Upper lobe of left lung (tissue), 6 donors: ENCODE data around the gene TTLL5. TPM values are rescaled to one million over a fixed set of nuclear protein-coding genes. Genes with fewer than 3 reads are reported as not detected.

Source experiments
- ATAC-seq, 2 donors: fragments of 200-7000 bp; cut with Tn5 transposase; one replicate each; pipeline ENCODE4 v1.9.1; 2022; ENCODE audit warnings: mild to moderate bottlenecking in 2 of 2, moderate library complexity in 2 of 2; ENCODE audit not compliant: low FRiP score in 2 of 2
- DNase-seq, 2 donors: peaks; one replicate each; pipeline ENCODE4 v3.0.0-alpha.2; 2019 to 2020
- H3K27ac ChIP-seq, 4 donors: fragments of 200-600 bp; sonication (generic); one replicate each; pipeline ENCODE4 v1.5.1; 2016 to 2019
- H3K27me3 ChIP-seq, 4 donors: fragments of 200-600 bp; sonication (generic); one replicate each; pipeline ENCODE4 v1.5.1; 2017 to 2019
- H3K36me3 ChIP-seq, 4 donors: fragments of 200-600 bp; sonication (generic); one replicate each; pipeline ENCODE4 v1.5.1; 2016 to 2019
- H3K4me1 ChIP-seq, 4 donors: fragments of 200-600 bp; sonication (generic); one replicate each; pipeline ENCODE4 v1.5.1; 2018 to 2019
- H3K4me3 ChIP-seq, 4 donors: fragments of 200-600 bp; sonication (generic); one replicate each; pipeline ENCODE4 v1.5.1; 2017 to 2019; ENCODE audit warnings: mild to moderate bottlenecking in 2 of 4, moderate library complexity in 1 of 4
- H3K9me3 ChIP-seq, 4 donors: fragments of 200-600 bp; sonication (generic); one replicate each; pipeline ENCODE4 v1.5.1; 2018 to 2019
- EP300 ChIP-seq, 4 donors: sonication (generic); formaldehyde crosslinking; IDR thresholded peaks; one replicate each; pipeline ENCODE4 v1.5.1; 2017; ENCODE audit warnings: antibody characterized with exemption in 4 of 4, control low read depth in 2 of 4
- POLR2A ChIP-seq, 4 donors: fragments of 450-650 bp; IDR thresholded peaks; one replicate each; pipeline ENCODE4 v1.5.1; 2016 to 2017; ENCODE audit warnings: antibody characterized with exemption in 4 of 4, mild to moderate bottlenecking in 2 of 4
- POLR2AphosphoS5 ChIP-seq, 2 donors: sonication (generic); formaldehyde crosslinking; IDR thresholded peaks; one replicate each; pipeline ENCODE4 v1.5.1; 2017; ENCODE audit warnings: antibody characterized with exemption in 2 of 2
- WGBS, 2 donors: methylation state at CpG; one replicate each; pipeline ENCODE4 v1.1.5; 2017 to 2018; 5-methylcytosine and 5-hydroxymethylcytosine counted together
- total RNA-seq, 6 donors: library from RNA; depleted of rRNA in 4 of 6; stranded (reverse); fragments of >200 nt in 4 of 6; gene quantifications; one replicate each; pipeline versions ENCODE4 v1.1.0 to v1.2.1, GENCODE V29; 2016 to 2021
- TF ChIP-seq, protein P1 (sequence below), 6 experiments: fragments of 450-650 bp in 4 of 6; fragments of 200-600 bp in 2 of 6; sonication (generic) in 2 of 6; IDR thresholded peaks; one replicate each; pipeline ENCODE4 v1.5.1; 2016 to 2019; ENCODE audit warnings: antibody characterized with exemption in 6 of 6
- donor health status: DM: no; HTN: no; CAD: no; lungs with moderate emphysema.
- donor health status: DM: no; HTN: yes; CAD: no; lungs with severe emphysema.

The TTLL5 gene
- total RNA-seq, 6 donors from 2014 or later, result 24.5 to 85.9 (median 33.5) TPM

DNA sequence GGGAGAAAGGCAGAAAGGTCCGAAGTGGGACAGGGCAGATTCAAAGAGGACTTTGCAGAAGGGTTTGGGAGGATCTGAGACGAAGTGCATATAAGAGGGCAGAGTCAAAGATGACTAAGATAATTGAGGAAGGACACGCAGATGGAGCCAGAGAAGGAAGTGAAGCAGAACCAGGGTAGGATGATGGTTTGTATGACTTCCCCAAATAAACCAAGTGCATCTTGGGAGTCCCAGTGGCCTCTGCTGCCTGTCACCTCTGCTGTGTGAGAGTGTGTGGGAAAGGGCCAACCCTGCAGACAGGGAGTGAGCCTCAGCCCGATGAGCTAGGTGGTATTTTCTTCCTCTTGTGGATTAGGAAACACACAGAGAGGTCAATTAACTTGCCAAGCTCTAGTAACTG is 45.8 kb upstream of the TTLL5 start:
- Histone ChIP-seq H3K4me3 (no peak overlapping the region), H3K4me1 (peaks cover 0 to 18% (median 12%) of the 10 kb centered on the region in 4 donors), H3K27me3 (no peaks in the 10 kb centered on the region), H3K36me3 (no peaks in the 10 kb centered on the region), H3K9me3 (no peaks in the 10 kb centered on the region), H3K27ac (peak overlapping the region; percentile 64 to 74 (median 70))
- 70 to 72% methylated on average over 4 of the region's 4 CpGs for WGBS, 2 donors
- DNase-seq (peak in 1 of 2 donors; percentile 53), ATAC-seq (peak; percentile 79 to 81)
- peak in 1 of 4 donors; percentile 54 for TF ChIP-seq POLR2A (IDR thresholded peaks at IDR 0.05)
- TF ChIP-seq, protein P1, sequence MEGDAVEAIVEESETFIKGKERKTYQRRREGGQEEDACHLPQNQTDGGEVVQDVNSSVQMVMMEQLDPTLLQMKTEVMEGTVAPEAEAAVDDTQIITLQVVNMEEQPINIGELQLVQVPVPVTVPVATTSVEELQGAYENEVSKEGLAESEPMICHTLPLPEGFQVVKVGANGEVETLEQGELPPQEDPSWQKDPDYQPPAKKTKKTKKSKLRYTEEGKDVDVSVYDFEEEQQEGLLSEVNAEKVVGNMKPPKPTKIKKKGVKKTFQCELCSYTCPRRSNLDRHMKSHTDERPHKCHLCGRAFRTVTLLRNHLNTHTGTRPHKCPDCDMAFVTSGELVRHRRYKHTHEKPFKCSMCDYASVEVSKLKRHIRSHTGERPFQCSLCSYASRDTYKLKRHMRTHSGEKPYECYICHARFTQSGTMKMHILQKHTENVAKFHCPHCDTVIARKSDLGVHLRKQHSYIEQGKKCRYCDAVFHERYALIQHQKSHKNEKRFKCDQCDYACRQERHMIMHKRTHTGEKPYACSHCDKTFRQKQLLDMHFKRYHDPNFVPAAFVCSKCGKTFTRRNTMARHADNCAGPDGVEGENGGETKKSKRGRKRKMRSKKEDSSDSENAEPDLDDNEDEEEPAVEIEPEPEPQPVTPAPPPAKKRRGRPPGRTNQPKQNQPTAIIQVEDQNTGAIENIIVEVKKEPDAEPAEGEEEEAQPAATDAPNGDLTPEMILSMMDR (IDR thresholded peaks at IDR 0.05), result no peak

DNA sequence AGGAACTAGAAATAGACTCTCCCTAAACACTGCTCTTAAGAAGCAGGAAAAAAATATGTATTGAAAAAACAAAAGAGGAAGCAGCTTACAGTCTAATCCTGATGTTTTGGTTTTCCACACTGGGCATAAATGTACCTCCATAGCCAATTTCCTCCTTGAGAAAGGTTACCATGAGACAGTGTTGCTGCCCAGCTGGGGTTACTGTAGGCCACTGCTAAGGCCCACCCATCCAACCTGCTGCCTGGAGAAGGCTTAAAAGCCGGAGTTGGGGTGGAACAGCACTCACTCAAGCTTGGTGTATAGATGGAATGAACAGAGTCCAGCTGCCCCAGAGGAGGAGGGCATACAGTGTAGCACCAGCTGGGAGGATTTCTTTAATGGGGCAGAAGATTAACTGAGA is 41.5 kb upstream of the TTLL5 start:
- Histone ChIP-seq H3K36me3 (no peaks in the 10 kb centered on the region), H3K4me3 (no peak overlapping the region), H3K27ac (peak overlapping the region in 1 of 4 donors; percentile 31), H3K9me3 (no peaks in the 10 kb centered on the region), H3K27me3 (no peaks in the 10 kb centered on the region), H3K4me1 (peaks cover 0 to 4% (median 0%) of the 10 kb centered on the region in 4 donors)
- 82 to 89% methylated on average over 1 of the region's 1 CpG for WGBS, 2 donors
- TF ChIP-seq EP300 (IDR thresholded peaks at IDR 0.05), result no peak
- peak in 1 of 4 donors; percentile 35 for TF ChIP-seq POLR2A (IDR thresholded peaks at IDR 0.05)
- DNase-seq (no peak), ATAC-seq (no peak)

DNA sequence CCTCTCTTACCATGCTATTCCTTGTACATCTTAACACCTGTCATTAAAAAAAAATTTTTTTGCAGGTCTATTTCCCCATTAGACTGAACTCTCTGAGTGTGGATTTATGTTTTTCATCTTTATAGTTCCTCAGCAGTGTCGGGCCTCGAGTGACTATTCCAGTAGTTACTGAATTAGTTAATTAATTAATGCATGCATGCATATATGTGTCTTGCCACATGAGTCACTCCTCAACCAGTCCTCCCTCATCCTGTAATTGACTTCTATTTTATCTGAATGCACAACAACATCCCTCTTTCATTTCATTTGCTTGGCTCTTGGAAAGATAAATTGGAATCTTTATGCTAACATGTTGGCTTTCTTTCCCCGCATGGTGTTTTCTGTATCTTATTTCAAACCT is 36.0 kb upstream of the TTLL5 start:
- DNase-seq (no peak), ATAC-seq (no peak)
- no peaks in the 10 kb centered on the region for H3K4me1 ChIP-seq
- 71 to 95% methylated on average over 3 of the region's 3 CpGs for WGBS, 2 donors
- peaks cover 0 to 3% (median 0%) of the 10 kb centered on the region in 4 donors for H3K36me3 ChIP-seq
- H3K27ac ChIP-seq, result no peak overlapping the region
- H3K9me3 ChIP-seq, result no peaks in the 10 kb centered on the region
- H3K4me3 ChIP-seq, result no peak overlapping the region
- no peaks in the 10 kb centered on the region for H3K27me3 ChIP-seq
- TF ChIP-seq POLR2AphosphoS5 (IDR thresholded peaks at IDR 0.05) (no peak), POLR2A (IDR thresholded peaks at IDR 0.05) (no peak), EP300 (IDR thresholded peaks at IDR 0.05) (no peak)
- TF ChIP-seq, protein P1 (IDR thresholded peaks at IDR 0.05), result no peak

DNA sequence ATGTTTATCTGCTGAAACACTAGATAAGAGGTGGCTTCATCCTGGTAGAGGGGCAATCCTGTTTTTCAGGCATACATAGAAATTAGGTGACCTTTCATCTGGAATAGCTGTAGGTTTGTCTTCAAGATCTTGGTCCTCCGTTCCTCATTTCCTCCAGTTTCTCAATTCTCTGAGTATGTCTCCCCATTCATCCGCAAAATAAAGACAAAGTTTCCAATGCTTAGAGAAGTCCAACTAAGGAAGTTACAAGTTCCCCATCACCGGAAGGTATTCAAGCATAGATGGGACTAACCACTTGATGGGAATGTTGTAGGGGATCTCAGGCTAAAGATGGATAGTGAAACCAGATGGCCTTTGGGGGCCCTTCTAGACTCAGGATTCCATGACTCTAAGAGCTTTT is 34.6 kb upstream of the TTLL5 start:
- no peak for ATAC-seq
- Histone ChIP-seq H3K27ac (peak overlapping the region in 1 of 4 donors; percentile 26), H3K36me3 (peaks cover 0 to 3% (median 0%) of the 10 kb centered on the region in 4 donors), H3K4me1 (no peaks in the 10 kb centered on the region), H3K27me3 (no peaks in the 10 kb centered on the region), H3K9me3 (no peaks in the 10 kb centered on the region), H3K4me3 (no peak overlapping the region)
- DNase-seq, result no peak
- TF ChIP-seq POLR2A (IDR thresholded peaks at IDR 0.05) (no peak), EP300 (IDR thresholded peaks at IDR 0.05) (no peak), POLR2AphosphoS5 (IDR thresholded peaks at IDR 0.05) (no peak)
- TF ChIP-seq, protein P1 (IDR thresholded peaks at IDR 0.05), result no peak
- 78 to 87% methylated on average over 3 of the region's 3 CpGs for WGBS, 2 donors

DNA sequence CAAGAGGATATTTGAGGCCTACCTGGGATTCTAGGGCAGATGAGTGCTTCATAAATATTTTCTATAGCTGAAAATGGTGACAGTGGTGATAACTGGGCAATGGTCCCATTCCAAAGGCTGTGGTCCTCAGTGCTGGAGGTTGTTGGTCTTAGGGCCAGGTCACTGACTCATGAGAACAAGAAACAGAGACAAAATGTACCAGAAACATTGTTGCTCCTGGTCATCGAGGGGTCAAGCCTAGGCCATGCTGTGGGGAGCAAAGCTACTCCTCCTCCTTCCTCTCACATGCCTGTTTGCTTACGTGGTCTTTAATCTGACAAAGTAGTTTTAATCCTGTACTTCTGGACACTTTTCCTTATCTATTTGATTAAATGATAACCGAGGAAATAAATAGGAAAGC is 34.2 kb upstream of the TTLL5 start:
- peak overlapping the region in 1 of 4 donors; percentile 26 for H3K27ac ChIP-seq
- TF ChIP-seq POLR2A (IDR thresholded peaks at IDR 0.05) (no peak), EP300 (IDR thresholded peaks at IDR 0.05) (peak in 1 of 4 donors; percentile 71), POLR2AphosphoS5 (IDR thresholded peaks at IDR 0.05) (no peak)
- TF ChIP-seq, protein P1 (IDR thresholded peaks at IDR 0.05), result no peak
- no peak overlapping the region for H3K4me3 ChIP-seq
- WGBS, 2 donors, result 56 to 66% methylated on average over 3 of the region's 3 CpGs
- H3K4me1 ChIP-seq, result no peaks in the 10 kb centered on the region
- ATAC-seq, result peak in 1 of 2 donors; percentile 68
- H3K9me3 ChIP-seq, result no peaks in the 10 kb centered on the region
- no peaks in the 10 kb centered on the region for H3K27me3 ChIP-seq
- H3K36me3 ChIP-seq, result peaks cover 0 to 3% (median 0%) of the 10 kb centered on the region in 4 donors
- DNase-seq, result no peak
